NCI-H774 (cell line): Measurements from ENCODE around the gene PNMA8C.

Source experiments
- DNase-seq: peaks from one replicate; lab custom pipeline; 2025; lab: John Stamatoyannopoulos, UW

PNMA8C gene

GRCh38 chr19:46428239-46429135 lies at the start of gene PNMA8C:
TSS of gene PNMA8C (minus strand) at chr19:46428936. CDS start at chr19:46428359, 577 bp downstream.
- no peak for DNase-seq

GRCh38 chr19:46475986-46476385 lies 47.2 kb upstream of the PNMA8C start:
- no peak for DNase-seq

DNA sequence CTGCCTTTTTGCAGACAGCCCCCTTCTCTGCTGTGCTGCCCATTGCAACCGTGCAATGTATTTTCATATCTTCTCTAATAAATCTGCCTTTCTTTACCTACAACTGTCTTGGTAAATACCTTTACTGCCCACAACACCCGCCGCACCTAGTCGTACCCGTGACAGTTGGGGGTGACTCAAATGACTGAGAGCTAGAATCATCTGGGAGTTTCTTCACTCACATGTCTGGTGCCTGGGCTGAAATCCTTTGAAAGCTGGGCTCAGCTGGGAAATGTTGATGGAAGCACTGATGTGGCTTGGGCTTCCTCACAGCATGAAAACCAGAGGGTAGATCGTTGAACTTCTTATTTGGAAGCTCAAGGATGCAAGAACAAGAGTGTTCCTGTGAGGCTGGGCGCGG lies 45.5 kb upstream of the PNMA8C start:
- no peak for DNase-seq

- no peak for DNase-seq
Measured at GRCh38 chr19:46472592-46472991, 43.9 kb upstream of the PNMA8C start.

GRCh38 chr19:46471811-46472543 lies 43.2 kb upstream of the PNMA8C start:
- no peak for DNase-seq

GRCh38 chr19:46471116-46471733 lies 42.5 kb upstream of the PNMA8C start, which contains the start of gene PNMA8A:
TSS of gene PNMA8A (minus strand) at chr19:46471563. CDS start at chr19:46471035, 528 bp downstream.
- no peak for DNase-seq

GRCh38 chr19:46470376-46470775 lies 41.6 kb upstream of the PNMA8C start:
- DNase-seq = no peak

GRCh38 chr19:46469541-46470185 lies 40.9 kb upstream of the PNMA8C start:
- no peak for DNase-seq

- DNase-seq = no peak
Measured at GRCh38 chr19:46466536-46467196, 37.9 kb upstream of the PNMA8C start.

DNA sequence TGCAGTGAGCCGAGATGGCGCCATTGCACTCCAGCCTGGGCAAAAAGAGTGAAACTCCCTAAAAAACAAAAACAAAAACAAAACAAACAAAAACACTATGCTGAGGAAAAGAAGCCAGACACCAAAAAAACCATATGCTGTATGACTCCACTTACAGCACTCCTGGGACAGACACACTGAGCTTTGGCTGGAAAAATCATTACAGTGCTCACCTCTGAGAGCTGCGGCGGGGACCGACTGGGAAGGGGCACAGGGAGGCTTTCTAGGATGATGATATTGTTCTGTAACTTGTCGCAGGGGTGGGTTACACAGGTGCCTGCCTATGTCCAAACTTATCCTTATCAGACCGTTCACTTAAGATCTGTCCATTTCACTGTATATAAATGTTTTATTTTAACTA lies 34.8 kb upstream of the PNMA8C start:
- DNase-seq = no peak

- no peak for DNase-seq
Measured at GRCh38 chr19:46461537-46461936, 32.8 kb upstream of the PNMA8C start.

DNA sequence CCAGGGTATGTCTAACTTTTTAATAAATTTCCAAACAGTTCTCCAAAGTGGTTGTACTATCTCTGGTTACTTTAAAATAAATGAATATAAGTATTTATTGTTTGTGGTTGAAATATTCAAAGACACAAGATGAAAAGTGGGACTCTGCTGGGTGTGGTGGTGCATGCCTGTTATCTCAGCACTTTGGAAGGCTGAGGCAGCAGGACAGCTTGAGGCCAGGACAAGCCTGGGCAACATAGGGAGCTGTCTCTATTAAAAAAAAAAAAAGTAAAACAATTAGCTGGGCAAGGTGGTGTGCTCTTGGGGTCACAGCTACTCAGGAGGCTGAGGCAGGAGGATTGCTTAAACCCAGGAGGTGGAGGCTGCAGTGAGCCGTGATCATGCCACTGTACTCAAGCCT lies 32.2 kb upstream of the PNMA8C start:
- no peak for DNase-seq

DNA sequence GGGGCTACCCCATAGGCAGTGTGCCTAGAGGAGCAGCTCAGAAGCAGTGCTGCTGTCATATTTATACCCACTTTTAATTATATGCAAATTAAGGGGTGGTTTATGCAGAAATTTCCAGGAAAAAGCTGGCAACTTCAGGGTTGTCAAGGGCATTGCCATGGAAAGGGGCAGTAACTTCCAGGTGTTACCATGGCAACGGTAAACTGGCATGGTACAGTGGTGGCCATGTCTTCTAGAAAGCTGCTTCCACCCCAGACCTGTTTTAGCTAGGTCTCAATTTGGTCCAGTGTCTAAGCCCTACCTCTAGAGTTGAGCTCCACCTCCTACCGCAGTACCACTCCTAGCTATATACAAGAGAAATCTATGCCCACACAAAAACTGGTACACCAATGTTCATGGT lies 31.3 kb upstream of the PNMA8C start:
- DNase-seq = no peak

- DNase-seq = no peak
Measured at GRCh38 chr19:46456930-46457329, 28.2 kb upstream of the PNMA8C start.

- DNase-seq = no peak
Measured at GRCh38 chr19:46454244-46454643, 25.5 kb upstream of the PNMA8C start.

DNA sequence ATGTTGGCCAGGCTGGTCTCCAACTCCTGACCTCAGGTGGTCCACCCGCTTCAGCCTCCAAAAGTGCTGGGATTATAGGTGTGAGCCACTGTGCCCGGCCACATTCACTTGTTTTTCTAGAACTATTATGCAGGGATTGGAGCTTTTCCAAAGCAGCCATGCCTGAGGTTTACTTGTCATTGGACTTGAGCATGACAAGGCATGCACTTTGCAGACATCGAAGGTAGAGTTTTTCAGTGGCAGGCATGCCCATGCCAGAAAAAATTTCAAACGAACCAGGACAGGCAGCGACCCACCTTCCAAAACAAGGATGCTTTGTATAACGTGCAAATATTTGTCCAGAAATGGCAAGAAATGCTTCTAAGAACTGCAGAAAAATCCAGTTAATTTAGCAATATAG lies 24.9 kb upstream of the PNMA8C start:
- no peak for DNase-seq

DNA sequence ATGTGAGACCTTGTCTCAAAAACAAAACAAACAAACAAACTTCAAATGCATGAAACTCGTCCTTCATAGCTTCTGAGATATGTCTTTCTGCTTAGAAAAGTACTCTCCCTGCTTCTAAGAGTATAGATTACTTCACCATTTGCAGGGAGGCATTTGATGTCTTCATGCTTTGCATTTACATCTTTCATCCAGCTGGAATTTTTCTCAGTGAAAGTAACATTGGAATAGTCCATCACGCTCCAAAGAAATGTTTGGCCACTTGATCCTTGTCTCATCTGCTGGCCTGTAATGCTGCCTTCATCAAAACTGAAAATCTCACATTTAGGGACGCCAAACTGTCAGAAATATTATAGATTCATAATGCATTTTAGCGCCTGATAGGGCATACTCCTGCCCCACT lies 23.4 kb upstream of the PNMA8C start:
- DNase-seq = no peak

- DNase-seq = no peak
Measured at GRCh38 chr19:46451352-46451751, 22.6 kb upstream of the PNMA8C start.

GRCh38 chr19:46450737-46451136 lies 22.0 kb upstream of the PNMA8C start:
- no peak for DNase-seq

DNA sequence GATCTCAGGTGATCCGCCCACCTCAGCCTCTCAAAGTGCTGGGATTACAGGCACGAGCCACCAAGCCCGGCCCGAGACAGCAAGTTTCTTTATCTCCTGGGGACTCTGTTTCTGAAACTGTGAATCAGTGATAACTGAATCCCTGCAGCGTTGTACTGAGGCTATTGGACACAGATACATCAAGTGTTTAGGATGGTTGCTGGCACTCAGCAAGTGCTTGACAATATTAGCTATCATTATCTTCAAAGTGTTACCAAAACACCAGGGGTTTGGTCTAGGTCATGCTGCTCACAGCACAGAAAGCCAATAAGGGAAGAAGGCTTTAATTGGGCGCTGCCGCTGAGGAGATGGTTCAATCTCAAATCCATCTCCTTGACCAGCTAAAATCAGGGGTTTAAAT lies 20.5 kb upstream of the PNMA8C start:
- DNase-seq = no peak

DNA sequence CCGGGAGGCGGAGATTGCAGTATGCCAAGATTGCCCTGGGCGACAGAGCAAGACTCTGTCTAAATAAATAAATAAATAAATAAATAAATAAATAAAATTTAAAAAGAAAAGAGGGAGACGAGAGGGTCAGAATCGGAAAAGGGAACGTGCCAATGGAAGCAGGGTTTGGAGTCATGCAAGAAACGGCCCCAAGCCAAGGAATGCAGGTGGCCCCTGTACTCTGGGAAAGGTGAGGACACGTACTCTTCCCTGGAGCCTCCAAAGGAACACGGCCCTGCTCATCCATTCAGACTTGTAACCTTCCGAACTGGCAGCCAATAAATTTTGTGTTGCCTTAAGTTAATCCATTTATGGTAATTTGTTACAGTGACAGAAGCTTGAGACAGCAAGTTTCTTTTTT lies 19.9 kb upstream of the PNMA8C start:
- no peak for DNase-seq

DNA sequence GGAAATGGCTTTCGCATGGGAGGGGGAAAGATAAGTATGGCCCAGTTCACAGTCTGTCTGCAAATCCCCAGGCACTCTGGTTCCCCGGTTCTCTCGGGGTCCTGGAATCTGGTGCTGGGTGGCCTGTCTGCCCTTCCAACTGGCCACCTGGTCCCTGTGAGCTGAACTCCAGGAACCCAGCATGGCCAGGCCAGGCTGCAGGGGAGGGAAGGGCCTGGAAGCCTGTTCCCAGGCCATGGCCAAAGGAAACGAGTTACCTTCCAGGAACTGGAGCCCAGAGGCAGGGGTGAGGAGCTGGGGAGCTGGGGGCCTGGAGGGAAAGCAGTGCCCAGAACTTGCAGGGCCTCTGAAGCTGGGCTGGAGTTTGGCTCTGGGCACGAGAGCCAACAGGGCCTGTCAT lies 19.1 kb upstream of the PNMA8C start:
- no peak for DNase-seq
